ENCODE results near the gene PLEKHA6.
A peak's percentile ranks its signal among the peaks of the same experiment; 100 is the strongest.

Gene PLEKHA6

GRCh38 chr1:204230211-204230610 is 129.5 kb downstream of the PLEKHA6 start:
- no peak for DNase-seq

- DNase-seq = no peak
Measured at GRCh38 chr1:204228896-204229295, 130.8 kb downstream of the PLEKHA6 start.

DNA sequence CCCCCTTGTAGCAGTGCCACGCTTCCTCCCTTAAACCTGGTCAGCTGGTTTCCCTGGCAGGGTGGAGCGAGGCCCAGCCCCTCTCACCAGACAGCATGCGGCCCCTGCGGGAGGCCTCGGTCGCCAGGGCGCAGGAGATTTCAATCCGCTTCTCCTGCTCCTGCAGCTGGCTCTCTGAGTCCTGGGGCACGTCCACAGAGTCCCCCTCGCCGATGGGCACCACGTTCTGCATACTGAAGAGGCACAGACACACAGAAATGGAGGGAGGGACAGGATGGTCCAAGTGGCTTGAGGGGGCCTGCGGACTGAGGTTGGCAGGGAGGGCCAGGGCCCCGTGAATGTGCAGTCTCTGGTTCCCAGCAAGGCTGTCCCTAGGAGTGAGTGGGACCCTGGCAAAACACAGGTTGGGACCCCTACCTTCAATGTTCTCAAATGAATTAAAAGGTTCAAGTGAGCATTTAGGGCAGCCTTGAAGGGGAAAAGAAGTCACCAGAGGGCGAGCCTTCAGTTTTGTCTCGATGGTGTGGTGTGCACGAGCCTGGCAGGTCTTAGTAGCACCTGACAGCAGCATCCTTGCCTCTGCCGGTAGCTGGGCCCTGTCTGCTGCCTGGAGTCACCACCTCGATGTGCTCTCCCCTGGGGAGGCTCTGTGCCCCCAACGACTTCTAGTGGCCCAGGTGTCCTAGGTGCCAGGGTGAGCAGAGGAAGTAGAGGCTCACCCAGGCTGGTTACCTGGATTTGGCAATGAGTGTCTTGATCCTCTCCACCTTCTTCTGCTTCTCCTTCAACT is 131.5 kb downstream of the PLEKHA6 start:
- no peak for DNase-seq

DNA sequence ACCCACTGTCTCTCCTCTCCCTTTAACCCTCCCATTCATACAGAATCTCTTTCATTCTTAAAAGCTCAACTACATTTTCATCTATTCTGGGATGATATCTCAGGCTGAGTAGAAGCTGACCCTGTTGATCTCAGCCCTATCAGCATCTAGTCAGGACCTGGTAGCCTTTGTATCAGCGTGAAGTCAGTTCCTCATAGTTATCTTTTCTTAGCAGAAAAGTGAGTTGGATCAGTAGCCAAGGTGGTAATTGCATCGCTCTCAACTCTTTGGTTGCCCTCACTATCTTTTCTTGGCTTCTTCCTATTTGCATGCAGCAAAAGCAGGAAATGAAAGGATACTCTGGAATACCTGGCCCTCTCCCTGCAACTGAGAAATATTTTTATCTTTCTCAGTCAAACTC is 132.4 kb downstream of the PLEKHA6 start:
- DNase-seq = no peak

- DNase-seq = peak in 1 of 3 donors; percentile 15
Measured at GRCh38 chr1:204225841-204226735, 133.6 kb downstream of the PLEKHA6 start.

- no peak for DNase-seq
Measured at GRCh38 chr1:204224655-204225054, 135.1 kb downstream of the PLEKHA6 start.

GRCh38 chr1:204223129-204223860 is 136.4 kb downstream of the PLEKHA6 start:
- DNase-seq = no peak

DNA sequence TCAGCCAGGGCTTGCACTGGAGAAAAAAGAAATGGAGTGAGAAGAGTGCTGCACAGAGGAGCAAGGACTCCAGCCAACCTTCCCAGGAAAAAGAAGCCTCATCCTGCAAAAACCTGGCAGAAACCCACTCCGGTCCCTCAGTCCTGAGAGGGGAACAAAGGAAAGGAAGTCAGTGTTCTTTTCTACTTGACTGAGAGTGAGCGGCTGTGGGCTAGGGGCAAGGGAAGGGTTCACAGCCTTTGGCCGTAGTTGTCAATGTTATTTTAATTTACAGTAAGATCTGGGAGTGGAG is 137.0 kb downstream of the PLEKHA6 start:
- no peak for DNase-seq

- DNase-seq = no peak
Measured at GRCh38 chr1:204222006-204222763, 137.5 kb downstream of the PLEKHA6 start.

DNA sequence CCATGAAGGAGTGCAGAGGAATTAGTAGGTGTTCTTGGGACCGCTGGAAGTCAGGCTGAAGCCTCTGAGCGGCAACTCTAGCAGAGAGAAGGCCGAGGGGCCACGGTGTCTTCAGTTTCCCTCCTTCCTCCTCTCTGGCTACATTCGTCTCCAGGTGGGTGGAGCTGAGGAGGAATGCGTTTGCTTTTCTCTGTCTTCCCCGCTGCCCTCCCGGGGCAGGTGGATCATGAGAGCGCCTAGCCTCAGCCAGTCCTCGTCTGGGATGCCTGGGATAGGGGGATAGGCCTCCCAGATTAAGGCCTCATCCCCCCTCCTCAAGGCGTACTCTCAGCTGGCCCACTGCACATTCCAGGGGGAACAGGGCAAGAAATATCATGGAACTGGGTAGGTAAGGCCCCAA is 138.5 kb downstream of the PLEKHA6 start:
- no peak for DNase-seq

GRCh38 chr1:204219971-204220616 is 139.6 kb downstream of the PLEKHA6 start:
- no peak for DNase-seq

GRCh38 chr1:204218552-204218951 is 141.2 kb downstream of the PLEKHA6 start:
- DNase-seq = no peak

GRCh38 chr1:204217648-204218000 is 142.1 kb downstream of the PLEKHA6 start:
- no peak for DNase-seq

DNA sequence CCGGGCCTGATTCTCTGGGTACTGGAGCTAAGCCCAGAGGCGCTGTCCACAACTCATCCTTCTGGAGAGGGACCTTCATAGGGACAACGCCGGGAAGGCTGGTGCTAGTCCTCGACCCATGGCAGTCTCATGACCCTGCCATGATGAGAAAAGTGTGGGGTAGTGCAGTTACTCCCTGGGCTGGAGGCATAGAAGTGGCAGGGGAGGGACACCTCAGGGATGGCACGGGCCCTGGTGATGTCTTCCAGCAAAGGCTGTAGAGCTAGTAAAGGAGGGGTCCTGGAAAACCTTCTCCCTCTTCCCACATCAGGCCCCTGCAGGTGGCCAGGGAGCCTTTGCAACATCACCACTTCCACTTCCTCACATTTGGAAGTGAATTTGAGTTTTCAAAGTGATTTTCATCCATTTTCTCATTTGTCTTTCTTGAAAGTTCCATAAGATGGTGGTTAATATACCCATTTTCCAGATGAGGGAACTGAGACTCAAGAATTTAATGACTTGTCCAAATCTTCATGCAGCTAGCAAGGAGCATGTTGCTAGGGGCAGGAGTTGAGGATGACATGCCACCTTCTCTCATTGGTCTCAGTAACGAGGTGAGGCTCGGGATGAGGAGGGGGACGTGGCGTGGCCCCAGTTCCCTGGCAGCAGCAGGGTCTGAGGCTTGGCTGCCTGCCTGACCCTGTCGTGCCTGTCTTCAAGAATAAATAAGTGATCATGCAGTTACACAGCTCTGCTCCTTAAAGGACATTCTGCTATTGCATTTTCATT is 142.7 kb downstream of the PLEKHA6 start:
- DNase-seq = no peak

DNA sequence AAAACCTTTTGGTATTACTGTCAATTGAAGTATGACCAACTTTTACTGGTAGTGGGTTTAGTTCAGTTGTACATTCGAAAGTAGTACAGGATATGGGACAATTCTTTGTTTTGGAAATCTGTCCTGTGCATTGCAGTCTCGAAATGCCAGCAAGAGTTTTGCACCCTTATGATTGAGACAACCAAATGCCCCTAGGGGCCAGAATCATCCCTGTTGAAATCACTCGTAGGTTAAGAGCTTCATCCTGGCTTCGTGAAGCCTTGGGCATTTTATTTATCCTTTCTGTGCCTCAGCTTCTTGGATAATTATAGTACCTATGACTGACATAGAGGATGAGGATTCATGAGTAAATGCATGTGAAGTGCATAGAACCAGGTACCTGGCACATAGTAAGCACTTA is 143.5 kb downstream of the PLEKHA6 start:
- no peak for DNase-seq

GRCh38 chr1:204213668-204214662 is 145.8 kb downstream of the PLEKHA6 start, which contains the start of gene GOLT1A:
Gene GOLT1A, minus strand, starts transcription at chr1:204213988. Its CDS starts 82 bp downstream, at chr1:204213906.
- DNase-seq = peak; percentile 72 to 79 (median 74)

DNA sequence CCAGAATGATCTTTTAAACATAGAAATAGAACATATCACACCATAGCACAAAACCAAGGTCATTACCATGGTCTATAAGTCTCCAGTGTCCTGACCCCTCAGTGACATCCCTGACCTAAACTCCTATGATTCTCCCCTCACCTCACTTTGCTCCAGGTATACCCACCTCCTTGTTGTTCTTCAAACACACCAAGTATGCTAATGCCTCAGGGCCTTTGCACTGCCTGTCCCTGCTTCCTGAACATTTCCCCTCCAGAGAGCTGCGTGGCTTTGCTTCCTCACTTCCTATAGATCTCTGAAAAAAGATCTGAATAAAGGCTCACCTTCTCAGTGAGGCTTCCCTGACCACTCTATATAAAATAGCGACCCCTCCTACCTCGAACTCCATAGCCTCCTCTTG is 147.0 kb downstream of the PLEKHA6 start:
- no peak for DNase-seq

- DNase-seq = no peak
Measured at GRCh38 chr1:204211046-204211445, 148.7 kb downstream of the PLEKHA6 start.

GRCh38 chr1:204207136-204207616 is 152.6 kb downstream of the PLEKHA6 start:
- peak; percentile 55 to 81 (median 73) for DNase-seq

- DNase-seq = peak in 1 of 3 donors; percentile 8
Measured at GRCh38 chr1:204206121-204206520, 153.6 kb downstream of the PLEKHA6 start.
